CD4-positive, alpha-beta T cell treated with Interferon gamma for 1 hour (primary cell): ENCODE data around the gene CTNND2.

Experiments used
- DNase-seq: peaks from one replicate; pipeline ENCODE4 v3.0.0-alpha.2; 2020

The CTNND2 gene

DNA sequence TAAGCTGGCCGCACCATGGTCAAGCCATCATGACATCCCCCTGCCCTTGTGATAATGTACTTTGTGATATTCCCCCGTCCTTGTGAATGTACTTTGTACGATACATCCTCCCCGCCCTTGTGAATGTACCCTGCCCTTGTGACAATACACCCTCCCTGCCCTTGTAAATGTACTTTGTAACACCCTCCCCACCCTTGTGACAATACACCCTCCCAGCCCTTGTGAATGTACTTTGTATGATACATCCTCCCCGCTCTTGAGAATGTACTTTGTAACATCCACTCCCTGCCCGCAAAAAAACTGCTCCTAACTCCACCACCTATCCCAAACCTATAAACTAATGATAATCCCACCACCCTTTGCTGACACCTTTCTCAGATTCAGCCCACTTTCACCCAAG, 313.8 kb downstream of the CTNND2 start:
- DNase-seq: no peak

DNA sequence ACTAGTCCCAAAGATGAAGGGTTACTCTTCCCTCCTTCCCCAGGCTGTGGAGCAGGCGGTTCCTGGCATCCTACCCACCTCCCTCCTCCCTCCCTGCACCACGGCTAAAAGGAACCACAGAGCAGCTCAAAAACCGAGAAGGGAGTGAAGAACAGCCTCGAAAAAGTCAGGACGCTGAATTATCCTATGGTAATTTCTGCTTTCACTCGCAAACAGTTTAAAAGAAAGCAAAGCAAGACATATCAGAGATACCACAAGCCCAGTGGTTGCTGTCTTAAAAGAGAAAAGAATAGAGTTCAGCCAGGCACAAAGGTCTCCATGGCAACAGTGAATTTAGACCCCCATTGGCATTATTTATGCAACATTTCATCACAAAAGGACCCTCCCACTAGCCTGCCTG, 315.4 kb downstream of the CTNND2 start:
- DNase-seq: no peak

DNA sequence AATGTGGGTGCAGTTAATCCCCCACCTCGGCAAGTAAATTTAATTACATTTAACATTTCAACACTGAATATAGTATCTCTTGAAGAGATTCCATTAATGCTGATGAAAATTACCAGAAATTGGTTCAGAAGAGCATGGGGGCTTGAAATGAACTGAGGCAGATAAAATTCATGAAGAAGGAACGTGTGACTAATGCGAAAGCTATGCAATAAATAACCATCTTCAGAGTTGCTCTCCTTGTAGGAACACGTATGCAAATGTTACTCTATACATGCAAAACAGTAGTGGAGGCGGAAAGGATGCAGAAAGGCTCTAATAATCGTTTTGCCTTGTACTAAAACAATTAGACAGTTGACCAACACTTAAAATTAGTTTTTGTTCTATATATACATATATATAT, 320.2 kb downstream of the CTNND2 start:
- no peak for DNase-seq

DNA sequence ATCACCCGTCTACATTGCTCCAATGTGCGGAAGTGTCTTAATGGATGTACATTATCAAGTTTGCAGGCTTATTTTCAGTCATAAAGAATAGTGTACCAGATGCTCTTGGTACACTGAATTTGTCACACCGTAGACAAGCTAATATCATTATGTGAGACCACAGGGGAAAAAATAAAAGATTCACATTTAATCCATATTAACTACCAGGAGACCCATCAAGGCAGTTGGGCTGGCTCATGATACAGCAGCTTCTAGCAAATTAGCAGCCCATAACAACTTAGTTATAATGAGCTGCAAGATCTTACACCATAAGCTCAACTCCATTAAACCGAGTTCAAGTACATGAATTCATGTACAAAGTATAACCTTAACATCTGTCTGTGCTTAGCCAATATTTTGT, 324.9 kb downstream of the CTNND2 start:
- no peak for DNase-seq

DNA sequence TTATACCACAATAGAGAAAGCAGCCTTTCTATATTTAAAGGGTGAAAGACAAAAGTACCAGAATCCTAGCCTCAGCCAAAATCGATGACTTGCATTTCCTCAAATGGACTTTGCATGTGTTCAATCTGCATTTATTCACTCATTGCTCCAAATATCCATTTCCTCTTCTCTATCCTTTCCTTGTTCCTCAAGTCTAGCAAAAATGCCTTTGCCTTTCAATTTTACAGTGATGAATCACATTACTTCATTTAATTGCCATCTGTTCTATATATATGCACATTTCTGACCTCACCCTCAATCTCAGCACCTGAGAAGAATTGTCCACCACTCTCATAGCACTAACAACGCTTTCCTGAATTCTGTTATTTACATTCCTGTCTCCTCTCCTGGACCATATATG, 329.5 kb downstream of the CTNND2 start:
- no peak for DNase-seq

DNA sequence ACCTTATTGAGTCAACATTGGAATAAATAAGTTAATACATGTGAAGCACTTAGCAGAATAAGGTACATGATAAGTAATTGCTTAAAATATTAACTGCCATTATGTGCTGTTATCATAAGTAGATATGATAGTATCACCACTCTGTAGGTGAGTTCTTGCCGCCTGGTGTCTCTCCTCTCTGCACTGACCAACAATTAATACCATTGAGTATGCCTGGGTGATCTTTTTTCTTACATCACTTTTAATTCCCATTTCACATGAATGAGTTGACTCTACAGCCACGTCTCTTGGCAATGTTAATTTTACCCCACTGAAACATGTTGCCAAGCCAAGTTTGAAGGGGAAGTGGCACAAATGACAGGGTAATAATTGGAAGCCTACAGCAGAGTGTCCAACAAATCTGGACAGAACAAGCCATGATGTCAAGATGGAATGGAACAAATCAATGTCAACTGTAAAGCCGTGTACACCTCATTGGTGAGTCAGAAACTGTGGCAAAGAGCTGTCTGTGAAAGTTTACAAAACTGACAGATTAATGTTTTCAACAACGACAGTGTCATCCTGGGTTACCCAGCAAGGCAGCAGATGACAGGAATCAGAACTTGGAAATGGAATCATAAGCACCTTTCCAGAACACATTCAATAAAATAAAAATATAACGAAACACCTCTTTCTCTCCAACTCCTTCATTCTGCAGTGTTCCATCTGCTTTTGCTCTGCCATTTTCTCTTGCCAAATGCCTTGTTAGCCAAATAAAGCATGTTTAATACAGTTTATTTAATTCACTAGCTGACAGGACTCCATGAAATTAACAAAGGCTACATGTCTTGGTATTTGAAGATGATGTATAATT, 330.9 kb downstream of the CTNND2 start:
- DNase-seq: no peak

DNA sequence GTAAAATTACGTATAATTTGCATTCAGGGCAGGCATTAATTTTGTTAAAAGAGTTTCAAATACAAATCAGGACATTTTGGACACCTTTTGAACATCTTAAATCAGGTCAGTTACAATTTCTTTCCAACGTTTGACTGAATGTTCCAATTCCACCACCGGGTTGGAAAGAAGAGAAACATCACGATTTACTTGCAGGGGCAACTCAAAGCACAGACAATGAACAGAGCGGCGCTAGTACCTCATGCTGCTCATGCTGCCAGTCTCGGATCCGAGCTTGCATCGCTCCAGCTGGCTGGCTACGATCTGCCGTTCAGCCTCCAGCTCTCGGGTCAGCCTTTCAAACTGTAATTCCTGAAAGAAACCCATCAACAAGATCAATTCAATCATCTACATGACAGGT, 339.5 kb downstream of the CTNND2 start:
- DNase-seq: no peak

DNA sequence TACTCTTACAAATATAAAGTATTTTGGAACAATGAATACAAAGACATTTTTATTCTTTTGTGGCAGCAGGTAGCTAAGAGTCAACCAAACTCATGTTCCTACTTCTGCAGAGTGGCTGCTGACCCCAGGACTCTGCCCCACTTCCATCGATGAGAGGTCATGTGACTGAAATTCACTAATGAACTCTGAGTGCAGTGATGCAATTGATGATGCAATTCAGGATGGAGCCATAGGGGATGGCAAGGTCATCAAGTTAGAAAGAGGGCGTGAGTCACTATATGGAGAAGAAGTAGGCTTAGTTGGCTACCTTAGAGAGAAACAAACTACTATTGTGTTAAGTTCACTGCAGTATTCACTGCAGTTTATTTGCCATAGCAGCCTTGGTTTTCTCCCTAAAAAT, 340.4 kb downstream of the CTNND2 start:
- no peak for DNase-seq

DNA sequence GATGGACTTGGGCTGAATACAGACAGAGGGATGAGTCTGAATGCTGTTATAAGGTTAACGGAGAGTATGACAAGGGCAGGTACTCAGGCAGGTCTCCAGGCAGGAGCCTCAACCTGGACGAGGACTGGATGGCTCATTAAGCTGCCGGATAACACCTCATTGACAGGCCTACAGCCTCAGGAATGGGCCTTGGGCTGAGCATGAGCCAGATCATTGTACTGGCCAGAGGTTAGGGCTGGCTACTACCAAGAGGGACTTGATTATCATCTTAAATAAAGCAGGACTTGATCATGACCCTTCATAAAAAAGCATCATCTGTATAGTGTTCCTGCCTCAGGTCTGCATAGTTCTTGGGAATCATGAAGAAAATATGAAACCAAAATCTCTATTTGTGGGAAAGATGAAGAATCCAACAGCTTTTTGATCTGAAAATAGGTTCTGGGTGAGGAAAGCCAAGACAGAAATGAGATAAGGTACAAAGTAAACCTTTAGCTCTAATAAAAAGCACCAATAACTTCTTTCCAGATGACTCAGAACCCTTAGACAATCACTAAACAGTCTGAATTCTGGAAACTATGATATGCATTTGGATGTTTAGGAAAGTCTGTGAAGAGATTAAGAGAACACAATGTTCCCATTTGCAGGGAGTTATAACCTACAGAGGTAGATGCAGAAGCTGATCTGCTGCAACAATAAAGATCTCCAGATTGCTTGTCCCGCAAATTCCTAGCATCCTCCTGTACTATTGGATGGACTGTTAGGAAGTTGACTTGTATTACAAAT, 343.1 kb downstream of the CTNND2 start:
- DNase-seq: no peak

DNA sequence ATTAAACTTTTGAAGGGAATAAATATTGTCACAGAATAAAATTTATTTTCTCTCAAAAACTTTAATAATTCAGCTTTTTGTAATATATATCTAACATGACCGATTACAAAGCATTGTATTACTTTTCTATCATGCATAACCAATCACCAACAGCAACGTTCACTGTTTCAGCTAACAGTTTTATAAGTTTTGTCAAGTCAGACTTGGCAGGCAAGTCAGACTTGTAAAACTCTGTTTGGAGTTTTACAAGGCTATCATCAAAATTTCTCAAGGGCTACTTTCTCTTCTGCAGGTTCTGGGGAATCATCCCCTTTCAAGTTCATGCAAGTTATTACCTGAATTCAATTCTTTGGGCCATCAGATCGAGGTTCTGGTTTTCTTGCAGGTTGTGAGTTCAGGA, 347.2 kb downstream of the CTNND2 start:
- DNase-seq: no peak

DNA sequence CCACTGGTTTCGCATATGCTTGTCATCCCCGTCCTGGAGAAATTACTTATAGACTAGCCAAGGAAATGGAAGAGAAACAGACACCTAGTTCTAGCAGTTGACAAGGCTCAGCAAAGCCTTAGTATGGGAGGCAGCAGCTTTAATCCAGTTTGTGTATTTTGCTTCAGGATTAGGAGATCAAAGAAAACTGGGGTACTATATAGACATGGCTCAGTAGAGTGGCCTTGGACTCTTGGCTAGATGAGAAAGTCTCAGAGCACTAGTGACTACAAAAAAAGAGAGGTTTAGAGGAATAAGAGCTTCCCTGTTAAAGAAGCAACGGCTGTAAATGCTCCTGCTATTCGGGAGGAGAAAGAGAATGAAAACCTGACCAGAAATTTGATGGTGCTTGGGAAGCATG, 349.1 kb downstream of the CTNND2 start:
- DNase-seq: no peak

DNA sequence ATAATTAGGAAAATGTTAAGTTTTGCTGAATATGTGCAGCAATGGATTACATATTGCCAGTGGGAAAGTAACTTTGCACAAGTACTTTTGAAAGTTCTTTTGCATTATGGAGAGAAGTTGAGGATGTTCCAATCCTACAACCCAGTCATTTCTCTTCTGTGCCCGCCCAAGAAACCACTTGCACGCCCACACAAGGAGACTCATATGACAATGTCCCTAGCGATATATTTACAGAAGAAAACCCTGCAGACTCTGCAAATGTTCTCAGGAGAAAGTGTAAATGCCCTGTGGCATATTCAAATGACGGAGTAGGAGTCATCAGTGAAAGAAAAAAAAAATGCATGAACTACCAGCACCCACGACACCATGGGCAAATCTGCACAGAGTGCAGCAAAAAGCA, 356.5 kb downstream of the CTNND2 start:
- no peak for DNase-seq

DNA sequence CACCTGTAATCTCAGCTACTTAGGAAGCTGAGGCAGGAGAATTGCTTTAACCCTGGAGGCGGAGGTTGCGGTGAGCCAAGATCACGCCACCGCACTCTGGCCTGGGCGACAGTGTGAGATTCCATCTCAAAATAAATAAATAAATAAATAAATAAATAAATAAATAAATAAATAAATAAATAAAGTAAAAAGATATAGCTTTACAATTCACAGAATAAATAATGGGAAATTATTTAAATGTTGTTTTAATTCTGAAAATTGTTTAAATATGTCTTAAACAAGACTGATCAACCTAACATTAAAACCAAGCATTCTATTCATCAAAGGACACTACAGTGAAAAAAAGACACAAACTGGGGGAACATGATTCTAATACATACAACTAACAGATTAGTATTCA, 357.1 kb downstream of the CTNND2 start:
- no peak for DNase-seq

DNA sequence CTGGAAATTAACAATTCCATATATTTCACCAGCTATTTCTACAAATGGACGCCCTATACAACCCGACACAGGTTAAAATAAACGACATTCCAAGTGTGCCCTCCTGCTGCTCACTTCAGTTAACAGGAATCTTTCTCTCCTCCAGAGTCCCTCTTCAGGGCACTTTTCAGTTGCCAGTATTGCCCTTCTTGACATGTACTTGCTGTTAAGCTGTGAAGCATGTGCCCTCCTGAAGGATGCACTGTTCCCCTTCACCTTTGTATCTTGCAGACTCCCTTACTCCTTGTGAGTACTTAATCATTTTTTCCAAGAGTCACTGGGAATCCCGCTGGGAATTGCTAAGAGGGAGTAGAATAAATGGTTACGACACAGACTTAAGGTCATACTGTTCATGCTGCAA, 364.1 kb downstream of the CTNND2 start:
- no peak for DNase-seq

DNA sequence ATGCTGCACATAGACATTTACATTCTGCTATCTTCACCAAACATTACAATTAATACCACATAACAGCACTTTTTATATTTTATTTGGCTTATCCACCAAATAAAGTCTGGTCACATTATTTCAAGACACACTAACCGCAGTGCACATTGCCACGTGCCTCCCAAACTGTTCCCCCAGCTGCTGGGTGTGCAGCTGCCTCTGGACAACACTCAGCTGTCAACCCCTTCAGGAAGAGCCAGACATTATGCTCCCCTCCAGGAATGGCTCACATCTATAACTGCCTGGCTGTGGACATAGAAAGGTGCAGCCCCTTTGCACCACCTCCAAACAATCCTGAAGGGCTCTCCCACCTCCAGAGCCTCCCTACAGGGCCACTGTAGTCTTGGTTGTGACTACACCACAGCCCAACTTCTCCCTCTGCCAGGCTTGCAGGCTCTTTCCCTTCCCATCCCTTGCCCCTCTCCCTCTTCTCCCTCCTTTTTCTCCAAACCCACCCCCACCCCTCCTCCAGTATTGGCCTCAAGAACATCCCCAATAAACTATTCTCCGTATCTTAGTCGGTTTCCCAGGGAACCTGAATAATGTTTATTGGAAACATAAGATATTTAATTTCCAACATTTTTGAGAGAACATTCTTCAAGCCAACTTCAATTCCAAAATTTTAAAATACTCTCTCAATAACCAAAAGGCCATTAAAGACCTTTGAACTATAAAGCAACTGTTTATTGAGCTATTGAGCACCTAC, 372.3 kb downstream of the CTNND2 start:
- DNase-seq: no peak

DNA sequence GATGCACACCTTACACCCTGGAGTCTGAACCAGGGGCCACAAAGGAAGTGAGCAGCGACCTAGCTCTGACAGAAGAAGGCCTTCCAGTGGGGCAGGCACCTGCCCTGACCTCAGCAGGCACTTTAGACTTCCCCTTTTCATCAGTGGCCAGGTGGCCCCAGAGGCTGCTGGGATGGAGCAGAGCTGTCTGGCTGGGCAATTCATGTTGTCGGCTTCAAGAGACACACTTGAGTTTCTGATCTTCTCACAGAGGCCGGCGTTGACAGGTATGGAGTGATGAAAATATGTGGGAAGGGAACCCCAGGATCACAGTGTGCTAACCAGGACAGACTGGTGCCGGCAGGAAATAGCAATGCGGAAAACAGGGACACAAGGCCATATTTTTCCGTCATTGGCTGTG, 375.5 kb downstream of the CTNND2 start:
- DNase-seq: no peak

DNA sequence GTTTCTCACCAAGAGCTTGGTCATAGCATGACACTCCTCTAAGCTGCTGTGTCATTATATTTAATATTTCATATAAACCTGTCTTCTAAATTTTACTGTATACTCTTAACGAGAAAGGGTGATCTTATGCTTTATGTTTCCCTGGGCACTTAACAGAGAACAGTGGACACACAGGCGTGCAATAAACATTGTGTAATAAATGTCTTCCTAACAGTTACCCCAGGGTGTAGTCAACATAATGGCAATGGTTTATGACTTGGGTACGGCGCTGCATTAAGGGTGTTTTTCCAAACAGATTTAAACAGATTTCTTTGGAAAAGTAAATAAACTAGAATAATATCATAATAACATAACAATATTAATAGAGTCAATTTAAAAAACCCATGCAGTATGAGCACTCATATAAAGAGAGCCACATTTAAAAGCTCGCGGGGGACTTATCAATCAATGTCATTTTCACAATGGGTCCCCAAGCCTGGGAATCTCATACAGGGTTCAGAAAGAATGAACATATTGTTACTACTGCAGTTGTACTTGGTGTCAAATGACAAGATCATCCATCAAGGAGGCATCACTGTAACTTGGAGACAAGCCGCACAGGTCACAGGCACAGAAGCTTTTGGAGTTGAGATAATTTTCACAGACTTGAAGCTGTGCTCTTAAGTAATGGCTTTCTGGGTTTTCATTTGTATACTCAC, 376.4 kb downstream of the CTNND2 start:
- DNase-seq: no peak

DNA sequence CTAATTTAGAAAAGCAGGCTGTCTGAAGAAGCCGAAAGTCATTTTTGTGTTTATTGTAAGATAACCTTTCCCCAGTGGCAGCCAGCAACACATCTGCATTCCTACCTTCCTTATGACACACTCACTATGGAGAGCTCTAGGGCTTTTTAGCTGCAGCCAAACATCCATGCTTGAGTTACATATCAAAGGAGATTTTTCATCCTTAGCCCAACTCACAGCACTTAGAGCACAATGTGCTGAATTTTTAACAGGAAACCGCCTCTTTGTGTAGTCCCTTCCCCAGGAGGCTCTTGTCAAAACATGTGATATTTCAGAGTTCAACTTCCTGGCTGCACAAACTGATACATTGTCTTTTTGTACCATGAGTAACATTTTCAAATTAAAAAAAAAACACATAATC, 379.2 kb downstream of the CTNND2 start:
- DNase-seq: no peak

DNA sequence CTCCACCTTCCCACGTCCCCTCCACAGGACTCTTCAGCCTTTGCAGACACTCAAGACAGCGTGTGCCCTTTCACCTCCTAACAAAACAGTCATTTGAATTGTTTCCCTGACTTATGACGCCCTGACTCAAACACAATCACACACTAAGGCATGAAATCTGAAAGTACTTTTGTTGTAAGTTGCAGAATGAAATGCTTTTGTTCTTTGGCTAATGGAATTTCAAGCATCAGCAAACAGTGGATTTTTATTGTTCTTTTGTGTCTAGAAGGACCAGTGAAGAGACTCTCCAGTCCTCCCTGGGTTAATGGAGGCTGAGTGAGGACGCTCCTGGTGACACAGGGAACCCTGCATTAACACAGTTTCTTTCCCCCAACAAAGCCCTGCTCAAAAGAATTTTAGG, 380.1 kb downstream of the CTNND2 start:
- no peak for DNase-seq

DNA sequence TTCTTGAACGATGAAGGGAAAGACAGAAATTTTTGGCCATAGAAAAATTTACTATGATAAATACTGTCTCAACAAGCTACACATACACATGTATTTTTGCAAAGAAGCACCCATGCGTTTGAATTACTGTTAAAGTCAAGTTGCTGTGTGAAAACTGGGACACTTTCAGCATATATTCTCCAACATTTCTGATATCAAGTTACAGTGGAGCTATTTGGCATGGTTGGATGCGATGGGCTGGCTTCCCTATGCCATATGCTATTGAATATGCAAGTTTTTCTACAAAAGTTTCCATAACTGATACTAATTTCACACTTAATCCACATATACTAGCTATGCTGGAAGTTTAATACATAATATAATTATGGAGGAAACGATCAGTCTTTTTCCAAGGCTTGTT, 381.4 kb downstream of the CTNND2 start:
- DNase-seq: no peak

DNA sequence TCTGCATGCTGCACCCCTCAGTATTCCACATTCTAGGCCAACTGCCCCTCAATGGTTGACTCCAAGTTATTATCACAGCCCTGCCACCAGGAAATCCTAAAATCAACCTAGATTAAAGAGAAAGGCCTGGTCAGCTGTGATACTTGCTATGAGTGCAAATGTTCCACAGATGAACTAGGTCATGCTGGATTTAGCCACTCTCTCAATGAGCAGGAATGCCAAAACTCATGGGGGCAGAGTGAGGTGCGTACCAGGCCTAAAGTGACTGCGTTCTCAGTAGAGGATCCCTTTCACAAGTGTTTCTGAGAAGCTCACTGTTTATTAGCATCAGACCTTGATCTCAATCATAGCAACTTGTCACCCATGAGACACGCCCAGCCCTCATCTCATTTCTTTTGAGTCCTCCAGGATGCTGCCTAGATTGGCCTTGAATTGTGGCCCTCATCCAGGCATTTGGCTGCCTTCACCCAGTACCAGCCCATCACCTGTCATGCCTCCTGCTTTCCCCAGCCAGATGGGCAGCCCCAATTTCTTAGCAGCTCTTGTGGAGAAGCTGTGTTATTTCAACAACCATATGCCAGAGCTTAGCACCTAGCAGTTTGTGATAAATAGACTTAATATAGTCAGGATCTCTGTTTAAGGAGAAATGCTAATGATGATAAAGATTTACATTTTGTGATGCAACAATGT, 383.9 kb downstream of the CTNND2 start:
- no peak for DNase-seq

DNA sequence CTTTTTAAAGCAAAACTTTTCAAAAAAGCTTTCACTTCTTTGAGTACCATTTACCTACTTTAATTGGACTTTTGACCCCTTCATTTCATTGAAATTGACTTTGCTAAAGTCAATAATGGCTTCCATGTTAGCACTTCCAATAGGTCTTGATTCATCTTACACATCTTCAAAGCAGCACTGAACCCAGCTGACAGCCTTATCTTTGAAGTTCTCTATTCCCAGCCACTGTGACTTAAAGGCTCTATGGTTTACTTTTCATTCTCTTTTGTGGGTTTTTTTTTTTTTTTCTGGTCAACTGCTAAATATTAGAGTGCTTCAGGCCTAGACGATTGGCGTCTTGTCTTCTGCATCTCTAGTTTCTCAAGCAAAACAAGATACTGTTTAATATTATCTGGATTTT, 385.0 kb downstream of the CTNND2 start:
- no peak for DNase-seq

DNA sequence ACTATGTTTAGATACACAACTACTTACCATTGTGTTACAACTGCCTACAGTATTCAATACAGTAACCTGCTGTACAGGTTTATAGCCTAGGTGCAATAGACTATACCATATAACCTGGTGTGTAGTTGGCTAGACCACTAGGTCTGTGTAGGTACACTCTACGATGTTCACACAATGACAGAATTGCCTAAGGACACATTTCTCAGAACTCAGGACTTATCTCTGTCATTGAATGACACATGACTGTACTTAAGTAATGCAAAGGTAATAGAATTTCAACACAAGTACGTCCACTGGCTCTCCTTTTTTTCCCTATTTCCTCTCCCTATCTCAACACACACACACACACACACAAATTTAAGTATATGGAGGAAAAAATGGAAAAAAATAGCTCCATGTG, 385.6 kb downstream of the CTNND2 start:
- DNase-seq: no peak
